K562 (cell line): Measurements from ENCODE around the gene WDR1. TPM values are rescaled to one million over a fixed set of nuclear protein-coding genes. Genes with fewer than 3 reads are reported as not detected.

ENCODE experiments used
- ATAC-seq: fragments of 200-7000 bp; cut with Tn5 transposase; 3 replicates; pipeline ENCODE4 v1.9.1; 2020; ENCODE audit warnings: moderate library complexity
- BruUV-seq: library from RNA; stranded (reverse); fragments of 400-500 nt; replicated peaks from 2 replicates; lab custom pipeline; 2021; lab: Mats Ljungman, UMichigan
- CTCF ChIA-PET: fragments of 300-600 bp; formaldehyde crosslinking; extraction: SDS; loops from one replicate; lab custom pipeline; 2021; ENCODE audit warnings: low intra/inter-chr PET ratio; lab: Yijun Ruan, JAX
- POLR2A ChIA-PET: fragments of 300-600, 350-650 bp; sonication (Branson Sonifier 250); formaldehyde crosslinking; extraction: SDS; loops from one replicate; lab custom pipeline; 2021; ENCODE audit warnings: antibody characterized with exemption, inconsistent platforms; lab: Yijun Ruan, JAX
- DNase-seq, 4 experiments: peaks; one replicate each; pipeline versions ENCODE4 v3.0.0 to v3.0.0-alpha.2; 2011 to 2018; ENCODE audit warnings: low spot score in 3 of 4, mixed read lengths in 3 of 4; ENCODE audit errors: extremely low read depth in 1 of 4
- FAIRE-seq: peaks from 2 replicates; lab custom pipeline; 2011; peaks lifted over from hg19 to GRCh38; lab: Jason Lieb, UNC
- H2AFZ ChIP-seq: 2 replicates; pipeline ENCODE4 v1.6.0; 2011; ENCODE audit warnings: low read depth, low read length, control low read depth, inconsistent platforms
- H3K27ac ChIP-seq: fragments of 200-600 bp; 3 replicates; pipeline ENCODE4 v1.8.0; 2011; ENCODE audit warnings: low read depth, mild to moderate bottlenecking, control low read depth, inconsistent platforms, low read length, moderate library complexity, mixed read lengths; ENCODE audit errors: extremely low read depth
- H3K27me3 ChIP-seq, 2 experiments: fragments of 300-600 bp in 1 of 2; 2 replicates in 1 of 2; 3 replicates in 1 of 2; pipeline versions ENCODE4 v1.6.0 to v1.8.0; 2011; ENCODE audit warnings: inconsistent platforms in 2 of 2, low read length in 2 of 2, mild to moderate bottlenecking in 1 of 2, mixed read lengths in 1 of 2, moderate library complexity in 1 of 2; ENCODE audit not compliant: control insufficient read depth in 2 of 2, insufficient read depth in 2 of 2
- H3K36me3 ChIP-seq: fragments of 300-600 bp; 3 replicates; pipeline ENCODE4 v1.8.0; 2011; ENCODE audit warnings: mild to moderate bottlenecking, low read length, inconsistent platforms; ENCODE audit not compliant: control insufficient read depth, insufficient read depth
- H3K4me1 ChIP-seq, 2 experiments: fragments of 200-600 bp in 1 of 2; replicated peaks in 1 of 2; 2 replicates in 1 of 2; 3 replicates in 1 of 2; pipeline versions ENCODE4 v1.5.1 to v1.8.0; 2011; ENCODE audit warnings: inconsistent platforms in 2 of 2, low read length in 2 of 2, mild to moderate bottlenecking in 1 of 2, mixed read lengths in 1 of 2, moderate library complexity in 1 of 2; ENCODE audit not compliant: control insufficient read depth in 2 of 2, insufficient read depth in 2 of 2
- H3K4me2 ChIP-seq: 2 replicates; pipeline ENCODE4 v1.6.1; 2011; ENCODE audit warnings: low read length, control low read depth, inconsistent platforms, mixed read lengths; ENCODE audit not compliant: insufficient read depth
- H3K4me3 ChIP-seq: fragments of 200-600 bp; sonication (generic), shearing (Covaris generic); 2 replicates; pipeline ENCODE4 v1.5.1; 2016; ENCODE audit warnings: control low read depth, inconsistent platforms
- H3K79me2 ChIP-seq: fragments of 200-600 bp; 3 replicates; pipeline ENCODE4 v1.8.0; 2011; ENCODE audit warnings: low read length, inconsistent platforms; ENCODE audit not compliant: control insufficient read depth, insufficient read depth
- H3K9ac ChIP-seq, 2 experiments: 2 replicates each; pipeline versions ENCODE4 v1.6.0 to v1.6.1; 2011; ENCODE audit warnings: low read depth in 2 of 2, low read length in 2 of 2, control low read depth in 1 of 2, inconsistent platforms in 1 of 2, mild to moderate bottlenecking in 1 of 2, mixed read lengths in 1 of 2; ENCODE audit not compliant: insufficient read depth in 1 of 2
- H3K9me1 ChIP-seq: one replicate; pipeline ENCODE4 v1.6.0; 2011; ENCODE audit warnings: inconsistent platforms, mild to moderate bottlenecking, low read length, moderate library complexity; ENCODE audit not compliant: control insufficient read depth, insufficient read depth
- H3K9me3 ChIP-seq: replicated peaks from 2 replicates; pipeline ENCODE4 v1.5.1; 2011; ENCODE audit warnings: low read depth, low read length, inconsistent platforms; ENCODE audit not compliant: control insufficient read depth, insufficient read depth
- H4K20me1 ChIP-seq: replicated peaks from 2 replicates; pipeline ENCODE4 v1.6.1; 2011; ENCODE audit warnings: low read length, inconsistent platforms, mixed read lengths; ENCODE audit not compliant: control insufficient read depth, insufficient read depth
- CLOCK ChIP-seq: fragments of 250-450 bp; sonication (Bioruptor Pico); IDR thresholded peaks from 2 replicates; pipeline ENCODE4 v1.4.0; 2020; ENCODE audit warnings: mild to moderate bottlenecking, moderate library complexity, borderline replicate concordance
- MEF2A ChIP-seq: IDR thresholded peaks from 2 replicates; pipeline ENCODE4 v1.6.1; 2011; ENCODE audit warnings: low read depth, mild to moderate bottlenecking, low read length, moderate library complexity; ENCODE audit not compliant: control insufficient read depth
- MTA3 ChIP-seq: fragments of 450-650 bp; formaldehyde crosslinking; IDR thresholded peaks from 2 replicates; pipeline ENCODE4 v1.6.1; 2017; ENCODE audit warnings: mild to moderate bottlenecking, borderline replicate concordance
- SIN3B ChIP-seq: fragments of 450-650 bp; IDR thresholded peaks from 2 replicates; pipeline ENCODE4 v1.6.1; 2017; ENCODE audit warnings: low read depth, mild to moderate bottlenecking, moderate library complexity
- SREBF2 ChIP-seq: sonication (generic); formaldehyde crosslinking; IDR thresholded peaks from 2 replicates; pipeline ENCODE4 v1.4.0; 2020; ENCODE audit warnings: mild to moderate bottlenecking, missing genetic modification reagents
- ZBTB1 ChIP-seq: sonication (generic); formaldehyde crosslinking; IDR thresholded peaks from 2 replicates; pipeline ENCODE4 v1.8.1; 2023; ENCODE audit warnings: missing genetic modification reagents, low read depth, mild to moderate bottlenecking, borderline replicate concordance
- ZBTB49 ChIP-seq: sonication (generic); formaldehyde crosslinking; IDR thresholded peaks from 2 replicates; pipeline ENCODE4 v1.8.0; 2022; ENCODE audit warnings: missing genetic modification reagents, mild to moderate bottlenecking, borderline replicate concordance
- ZNF668 ChIP-seq: fragments of 250-450 bp; sonication (Bioruptor Pico); IDR thresholded peaks from 2 replicates; pipeline ENCODE4 v1.8.0; 2022; ENCODE audit warnings: mild to moderate bottlenecking, inconsistent platforms
- WGBS: fragments of 100-300 bp; shearing (Covaris generic); methylation state at CpG from one replicate; pipeline ENCODE4 v1.1.6; 2016; ENCODE audit warnings: low coverage, mixed read lengths; ENCODE audit not compliant: insufficient coverage; ENCODE audit errors: missing lambda C conversion rate; 5-methylcytosine and 5-hydroxymethylcytosine counted together
- in situ Hi-C: fragments of 300-500 bp; cut with MboI; formaldehyde crosslinking; loops from 4 replicates; pipeline ENCODE4 v1.15.0; 2018; ENCODE audit warnings: inconsistent platforms, mixed read lengths
- intact Hi-C: fragments of 100-400 bp; cut with micrococcal nuclease; formaldehyde crosslinking; loops from 2 replicates; pipeline ENCODE4 v1.14.2; 2022
- polyA plus RNA-seq, 8 experiments: library from polyadenylated mRNA; depleted of rRNA in 4 of 8; stranded (reverse) in 5 of 8; unstranded in 3 of 8; fragments of >200 nt; fragmentation: Nextera tagmentation in 2 of 8; fragmentation: Illumina TruSeq in 1 of 8; extraction: Ambion mirVana in 2 of 8; extraction: Trizol in 1 of 8; gene quantifications; 2 replicates each; pipeline versions ENCODE4 v1.2.1 to v1.2.3, GENCODE V29; 2011 to 2014; ENCODE audit warnings: inconsistent platforms in 1 of 8, missing spikeins in 1 of 8
- total RNA-seq, 7 experiments: library from RNA; depleted of rRNA in 6 of 7; stranded (reverse); fragments of >200 nt in 6 of 7; fragmentation: Illumina TruSeq in 2 of 7; extraction: Trizol in 2 of 7; gene quantifications; 2 replicates each; pipeline versions ENCODE4 v1.2.1 to v1.2.3, GENCODE V29; 2011 to 2021; ENCODE audit warnings: low replicate concordance in 1 of 7
- TF ChIP-seq, protein P1 (sequence below): sonication (generic); formaldehyde crosslinking; IDR thresholded peaks from 2 replicates; pipeline ENCODE4 v1.9.0; 2022; ENCODE audit warnings: mild to moderate bottlenecking, missing genetic modification reagents
- TF ChIP-seq, protein P2 (sequence below): fragments of 250-450 bp; sonication (Bioruptor Pico); IDR thresholded peaks from 2 replicates; pipeline ENCODE4 v1.8.0; 2021; ENCODE audit warnings: borderline replicate concordance, mild to moderate bottlenecking, moderate library complexity; ENCODE audit not compliant: poor library complexity, severe bottlenecking
- TF ChIP-seq, protein P3 (sequence below): fragments of 250-450 bp; sonication (Bioruptor Pico); IDR thresholded peaks from 2 replicates; pipeline ENCODE4 v1.8.0; 2021; ENCODE audit warnings: mild to moderate bottlenecking, moderate library complexity

WDR1 gene
- total and polyA plus RNA-seq, 9 of the 15 experiments (the other 6 are each of a cell fraction or from before 2014, with no cell fraction given) = 16.1 to 213 (median 125) TPM

- Histone ChIP-seq H3K36me3 (peaks cover 100% of the 10 kb centered on the region; the same call in 2 of the 3 replicates), H3K27me3 (no peaks in the 10 kb centered on the region), H3K4me1 (peaks cover 0 to 5% of the 10 kb centered on the region in 2 experiments; a peak in 1 of 5 replicates), H3K4me3 (no peak overlapping the region), H3K27ac (no peak overlapping the region), H3K4me2 (no peak overlapping the region), H3K9me3 (no peaks in the 10 kb centered on the region), H3K9ac (no peak overlapping the region), H3K9me1 (no peaks in the 10 kb centered on the region), H2AFZ (no peak overlapping the region), H3K79me2 (peaks cover 9% of the 10 kb centered on the region), H4K20me1 (peaks cover 10% of the 10 kb centered on the region; the same call in 1 of the 2 replicates)
- FAIRE-seq (no peak), ATAC-seq (no peak), DNase-seq (no peak)
- intact Hi-C loops (no loop called here), in situ Hi-C loops (no loop called here)
- WGBS = 87% methylated on average over 25 of the region's 28 CpGs
- no TSS peak for BruUV-seq
- TF ChIP-seq ZBTB49 (no peak), CLOCK (CRISPR knock-in tag) (no peak), ZNF668 (CRISPR knock-in tag) (no peak), SIN3B (no peak), SREBF2 (no peak), MTA3 (no peak), MEF2A (no peak), ZBTB1 (no peak)
- TF ChIP-seq, protein P1, sequence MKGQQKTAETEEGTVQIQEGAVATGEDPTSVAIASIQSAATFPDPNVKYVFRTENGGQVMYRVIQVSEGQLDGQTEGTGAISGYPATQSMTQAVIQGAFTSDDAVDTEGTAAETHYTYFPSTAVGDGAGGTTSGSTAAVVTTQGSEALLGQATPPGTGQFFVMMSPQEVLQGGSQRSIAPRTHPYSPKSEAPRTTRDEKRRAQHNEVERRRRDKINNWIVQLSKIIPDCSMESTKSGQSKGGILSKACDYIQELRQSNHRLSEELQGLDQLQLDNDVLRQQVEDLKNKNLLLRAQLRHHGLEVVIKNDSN (CRISPR knock-in tag) = no peak
- TF ChIP-seq, protein P2, sequence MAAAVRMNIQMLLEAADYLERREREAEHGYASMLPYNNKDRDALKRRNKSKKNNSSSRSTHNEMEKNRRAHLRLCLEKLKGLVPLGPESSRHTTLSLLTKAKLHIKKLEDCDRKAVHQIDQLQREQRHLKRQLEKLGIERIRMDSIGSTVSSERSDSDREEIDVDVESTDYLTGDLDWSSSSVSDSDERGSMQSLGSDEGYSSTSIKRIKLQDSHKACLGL (CRISPR knock-in tag) = no peak
- TF ChIP-seq, protein P3, sequence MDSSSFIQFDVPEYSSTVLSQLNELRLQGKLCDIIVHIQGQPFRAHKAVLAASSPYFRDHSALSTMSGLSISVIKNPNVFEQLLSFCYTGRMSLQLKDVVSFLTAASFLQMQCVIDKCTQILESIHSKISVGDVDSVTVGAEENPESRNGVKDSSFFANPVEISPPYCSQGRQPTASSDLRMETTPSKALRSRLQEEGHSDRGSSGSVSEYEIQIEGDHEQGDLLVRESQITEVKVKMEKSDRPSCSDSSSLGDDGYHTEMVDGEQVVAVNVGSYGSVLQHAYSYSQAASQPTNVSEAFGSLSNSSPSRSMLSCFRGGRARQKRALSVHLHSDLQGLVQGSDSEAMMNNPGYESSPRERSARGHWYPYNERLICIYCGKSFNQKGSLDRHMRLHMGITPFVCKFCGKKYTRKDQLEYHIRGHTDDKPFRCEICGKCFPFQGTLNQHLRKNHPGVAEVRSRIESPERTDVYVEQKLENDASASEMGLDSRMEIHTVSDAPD (CRISPR knock-in tag) = no peak
- ChIA-PET CTCF (no interaction called here), POLR2A (interaction anchor here (1.2 kb wide), 1 partner anchor 25 kb away, joined by 4 read pairs; no protein-coding TSS in a partner anchor)
These were observed 28.2 kb downstream of the WDR1 start for GRCh38 chr4:10088135-10089010.
